Activated naive CD8-positive, alpha-beta T cell treated with anti-CD3 and anti-CD28 coated beads, Interleukin-2, amount 50 U/mL, for 16 hours (primary cell): ENCODE results near the gene CDH1.

Source experiments
- DNase-seq: peaks from one replicate; pipeline ENCODE4 v3.0.0-alpha.2; 2020; ENCODE audit warnings: low read depth, low spot score

CDH1 gene

GRCh38 chr16:68732042-68732680, 4.9 kb upstream of the CDH1 start:
- no peak for DNase-seq

GRCh38 chr16:68732741-68733399, 4.2 kb upstream of the CDH1 start:
- no peak for DNase-seq

GRCh38 chr16:68733570-68733969, 3.5 kb upstream of the CDH1 start:
- no peak for DNase-seq

GRCh38 chr16:68734782-68735181, 2.3 kb upstream of the CDH1 start:
- DNase-seq, result no peak

- DNase-seq, result no peak
These were observed 531 bp upstream of the CDH1 start for GRCh38 chr16:68736561-68736960.

GRCh38 chr16:68737730-68738629, 888 bp downstream of the CDH1 start:
- no peak for DNase-seq

GRCh38 chr16:68739964-68740627, 3.0 kb downstream of the CDH1 start:
- DNase-seq, result no peak

- DNase-seq, result no peak
These were observed 3.7 kb downstream of the CDH1 start for GRCh38 chr16:68740628-68741346.

GRCh38 chr16:68743664-68744063, 6.6 kb downstream of the CDH1 start:
- DNase-seq, result no peak

GRCh38 chr16:68744744-68745280, 7.7 kb downstream of the CDH1 start:
- DNase-seq, result no peak

- no peak for DNase-seq
These were observed 9.9 kb downstream of the CDH1 start for GRCh38 chr16:68746951-68747350.

- DNase-seq, result no peak
These were observed 12.3 kb downstream of the CDH1 start for GRCh38 chr16:68749432-68749831.

- DNase-seq, result no peak
These were observed 13.2 kb downstream of the CDH1 start for GRCh38 chr16:68750193-68750695.

- no peak for DNase-seq
These were observed 14.1 kb downstream of the CDH1 start for GRCh38 chr16:68751160-68751559.

GRCh38 chr16:68752602-68753001, 15.5 kb downstream of the CDH1 start:
- no peak for DNase-seq

GRCh38 chr16:68754084-68754792, 17.1 kb downstream of the CDH1 start:
- DNase-seq, result no peak

GRCh38 chr16:68756239-68756915, 19.3 kb downstream of the CDH1 start:
- peak; percentile 15 for DNase-seq

- no peak for DNase-seq
These were observed 20.5 kb downstream of the CDH1 start for GRCh38 chr16:68757625-68757935.

- no peak for DNase-seq
These were observed 22.0 kb downstream of the CDH1 start for GRCh38 chr16:68759062-68759461.
